Common myeloid progenitor, CD34-positive (primary cell): ENCODE results near the gene PCP4L1.
"Not testable (repeated sequence)": the region's sequence is repeated elsewhere in the genome, so short reads cannot be mapped to it uniquely, and the experiment has no call there.

Experiments used
- CTCF ChIA-PET: fragments of 350-600 bp; sonication (Branson Sonifier 250); formaldehyde crosslinking; loops from one replicate; lab custom pipeline; 2021; ENCODE audit warnings: antibody characterized with exemption; lab: Charles Lee
- POLR2A ChIA-PET: fragments of 350-600 bp; sonication (Branson Sonifier 250); formaldehyde crosslinking; loops from one replicate; lab custom pipeline; 2021; ENCODE audit warnings: antibody characterized with exemption; lab: Charles Lee
- DNase-seq, 3 donors: peaks; one replicate each; pipeline versions ENCODE4 v3.0.0 to v3.0.0-alpha.2; 2013
- H3K27ac ChIP-seq, 2 experiments: 1 replicate in 1 of 2; 2 replicates in 1 of 2; pipeline ENCODE4 v1.7.0; 2013; ENCODE audit warnings: inconsistent platforms in 2 of 2, low read length in 2 of 2, mild to moderate bottlenecking in 2 of 2, low read depth in 1 of 2, moderate library complexity in 1 of 2; ENCODE audit not compliant: severe bottlenecking in 2 of 2, insufficient read depth in 1 of 2, poor library complexity in 1 of 2
- H3K27me3 ChIP-seq, 5 experiments: replicated peaks in 2 of 5; 1 replicate in 3 of 5; 2 replicates in 2 of 5; pipeline versions ENCODE4 v1.6.1 to v1.7.0; 2013; ENCODE audit warnings: low read length in 4 of 5, mild to moderate bottlenecking in 2 of 5, moderate library complexity in 2 of 5, inconsistent platforms in 1 of 5; ENCODE audit not compliant: insufficient read depth in 5 of 5, control insufficient read depth in 4 of 5
- H3K36me3 ChIP-seq, 4 experiments: 1 replicate in 2 of 4; 2 replicates in 2 of 4; pipeline versions ENCODE4 v1.6.1 to v1.7.0; 2013; ENCODE audit warnings: low read length in 3 of 4, control low read depth in 1 of 4, mild to moderate bottlenecking in 1 of 4; ENCODE audit not compliant: control insufficient read depth in 4 of 4, insufficient read depth in 4 of 4
- H3K4me1 ChIP-seq, 4 experiments: 1 replicate in 3 of 4; 2 replicates in 1 of 4; pipeline versions ENCODE4 v1.6.1 to v1.7.1; 2013; ENCODE audit warnings: low read length in 3 of 4, mild to moderate bottlenecking in 3 of 4, control low read depth in 1 of 4, inconsistent platforms in 1 of 4, moderate library complexity in 1 of 4; ENCODE audit not compliant: control insufficient read depth in 4 of 4, insufficient read depth in 4 of 4; ENCODE audit errors: control extremely low read depth in 1 of 4
- H3K4me3 ChIP-seq, 7 experiments: 1 replicate in 4 of 7; 2 replicates in 3 of 7; pipeline versions ENCODE4 v1.5.1 to v1.7.0; 2013; ENCODE audit warnings: mild to moderate bottlenecking in 7 of 7, low read length in 6 of 7, moderate library complexity in 6 of 7, inconsistent platforms in 2 of 7, low read depth in 2 of 7, control low read depth in 1 of 7; ENCODE audit not compliant: insufficient read depth in 4 of 7, control insufficient read depth in 1 of 7; ENCODE audit errors: extremely low read depth in 1 of 7
- H3K9me3 ChIP-seq, 5 experiments: 1 replicate in 4 of 5; 2 replicates in 1 of 5; pipeline versions ENCODE4 v1.6.1 to v1.7.1; 2013; ENCODE audit warnings: low read length in 4 of 5, mild to moderate bottlenecking in 2 of 5, inconsistent platforms in 1 of 5, low read depth in 1 of 5, moderate library complexity in 1 of 5; ENCODE audit not compliant: control insufficient read depth in 4 of 5, insufficient read depth in 2 of 5; ENCODE audit errors: control extremely low read depth in 1 of 5
- WGBS: methylation state at CpG from one replicate; pipeline ENCODE4 v1.1.5; 2013; ENCODE audit not compliant: insufficient coverage; 5-methylcytosine and 5-hydroxymethylcytosine counted together

Gene PCP4L1

DNA sequence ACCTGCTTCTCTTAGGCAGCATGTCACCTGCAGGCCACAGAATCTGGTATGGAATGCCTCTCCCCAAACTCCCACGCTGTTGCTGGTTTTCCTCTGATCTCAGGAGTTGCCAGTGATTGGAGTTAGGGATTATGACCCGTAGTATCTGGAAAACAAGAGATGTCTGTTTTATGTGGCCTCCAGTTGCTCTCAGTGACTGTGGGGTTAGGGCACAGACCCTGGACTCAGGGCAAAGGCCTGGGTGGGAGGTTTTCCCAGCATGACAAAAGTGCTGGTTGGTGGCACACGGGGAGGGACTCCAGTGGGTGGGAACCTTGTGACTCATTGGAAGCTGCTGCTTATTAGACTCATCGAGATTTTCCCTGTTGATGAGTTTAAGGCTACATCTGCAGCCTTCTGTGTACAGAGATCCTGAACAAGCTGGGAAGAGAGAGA lies 20.5 kb upstream of the PCP4L1 start, which contains the start of gene NR1I3:
NR1I3 (minus strand) TSS at position 165 of the 435 bp plus-strand sequence. CDS start 1,638 bp downstream, outside the sequence.
- DNase-seq: no peak
- ChIA-PET CTCF (interaction anchor here (0.7 to 2.6 kb wide), 10 partner anchors 7 to 120 kb away, joined by 3 to 12 read pairs (median 4); partner anchors contain the start of gene TOMM40L), POLR2A (interaction anchor here (0.7 kb wide), 1 partner anchor 8 kb away, joined by 5 read pairs; no protein-coding TSS in a partner anchor)
- Histone ChIP-seq H3K4me3 (no peak within 1 kb of the TSS), H3K9me3 (no peaks in the 10 kb centered on the region), H3K27me3 (peaks cover 0 to 2% (median 0%) of the 10 kb centered on the region in 5 experiments), H3K4me1 (peaks cover 2 to 15% (median 5%) of the 10 kb centered on the region in 4 experiments), H3K36me3 (no peaks in the 10 kb centered on the region), H3K27ac (no peak within 1 kb of the TSS)
- WGBS: 95% methylated on average over 4 of the region's 4 CpGs

- no peak overlapping the region for H3K4me3 ChIP-seq
- no peak for DNase-seq
- H3K27ac ChIP-seq: no peak overlapping the region
- peaks cover 2 to 15% (median 5%) of the 10 kb centered on the region in 4 experiments for H3K4me1 ChIP-seq
- ChIA-PET POLR2A (interaction anchor here (1.4 kb wide), 1 partner anchor 12 kb away, joined by 3 read pairs; no protein-coding TSS in a partner anchor), CTCF (interaction anchor here (1.0 to 2.0 kb wide), 3 partner anchors 30 to 60 kb away, joined by 3 to 5 read pairs (median 4); no protein-coding TSS in a partner anchor)
- WGBS: 80% methylated on average over 2 of the region's 3 CpGs
- H3K9me3 ChIP-seq: no peaks in the 10 kb centered on the region
- no peaks in the 10 kb centered on the region for H3K27me3 ChIP-seq
- no peaks in the 10 kb centered on the region for H3K36me3 ChIP-seq
These were observed 16.9 kb upstream of the PCP4L1 start for GRCh38 chr1:161241682-161242081.

GRCh38 chr1:161242313-161242712 lies 16.2 kb upstream of the PCP4L1 start:
- no peaks in the 10 kb centered on the region for H3K9me3 ChIP-seq
- H3K36me3 ChIP-seq: no peaks in the 10 kb centered on the region
- CTCF ChIA-PET: interaction anchor here (1.0 to 2.0 kb wide), 4 partner anchors 10 to 59 kb away, joined by 3 to 5 read pairs (median 4); no protein-coding TSS in a partner anchor
- H3K27ac ChIP-seq: no peak overlapping the region
- DNase-seq: no peak
- POLR2A ChIA-PET: interaction anchor here (1.4 kb wide), 1 partner anchor 12 kb away, joined by 3 read pairs; no protein-coding TSS in a partner anchor
- no peaks in the 10 kb centered on the region for H3K27me3 ChIP-seq
- H3K4me3 ChIP-seq: no peak overlapping the region
- 0% methylated on average over 1 of the region's 2 CpGs for WGBS
- H3K4me1 ChIP-seq: peaks cover 2 to 15% (median 5%) of the 10 kb centered on the region in 4 experiments

DNA sequence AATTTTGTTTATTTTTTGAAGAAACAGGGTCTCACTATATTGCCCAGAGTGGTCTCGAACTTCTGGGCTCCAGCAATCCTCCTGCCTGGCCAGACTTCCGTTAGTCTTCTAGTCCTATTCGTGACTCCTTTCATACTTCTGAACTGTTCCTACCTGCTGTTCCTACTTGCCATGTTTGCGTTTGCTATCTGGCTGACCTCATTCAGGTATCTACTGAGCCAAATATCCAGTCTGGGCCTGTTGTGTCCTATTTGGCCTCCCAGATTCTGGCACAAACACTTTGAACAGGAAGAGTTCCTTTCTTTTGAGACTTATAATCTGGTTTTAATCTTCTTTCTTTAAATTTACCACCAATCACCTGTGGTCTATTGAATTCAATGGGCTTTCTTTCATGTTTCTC lies 13.7 kb upstream of the PCP4L1 start:
- H3K27ac ChIP-seq: no peak overlapping the region
- CTCF ChIA-PET: interaction anchor here (1.9 to 2.0 kb wide), 2 partner anchors 9 to 15 kb away, joined by 6 to 7 read pairs; no protein-coding TSS in a partner anchor
- H3K4me3 ChIP-seq: no peak overlapping the region
- no peak for DNase-seq
- H3K4me1 ChIP-seq: peaks cover 2 to 15% (median 5%) of the 10 kb centered on the region in 4 experiments
- H3K36me3 ChIP-seq: no peaks in the 10 kb centered on the region
- no peaks in the 10 kb centered on the region for H3K9me3 ChIP-seq
- POLR2A ChIA-PET: no interaction called here
- no peaks in the 10 kb centered on the region for H3K27me3 ChIP-seq
- 98% methylated on average over 4 of the region's 4 CpGs for WGBS

DNA sequence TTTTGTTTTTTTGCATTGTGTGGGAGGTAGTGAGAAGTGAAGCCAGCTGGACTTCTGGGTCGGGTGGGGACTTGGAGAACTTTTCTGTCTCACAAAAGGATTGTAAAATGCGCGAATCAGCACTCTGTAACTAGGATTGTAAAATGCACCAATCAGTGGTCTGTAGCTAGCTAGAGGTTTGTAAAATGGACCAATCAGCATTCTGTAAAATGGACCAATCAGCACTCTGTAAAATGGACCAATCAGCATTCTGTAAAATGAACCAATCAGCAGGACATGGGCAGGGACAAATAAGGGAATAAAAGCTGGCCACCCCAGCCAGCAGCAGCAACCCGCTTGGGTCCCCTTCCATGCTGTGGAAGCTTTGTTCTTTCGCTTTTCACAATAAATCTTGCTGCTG lies 8.4 kb upstream of the PCP4L1 start:
- H3K36me3 ChIP-seq, H3K27me3 ChIP-seq, H3K4me3 ChIP-seq, DNase-seq, H3K4me1 ChIP-seq, H3K27ac ChIP-seq, POLR2A ChIA-PET, H3K9me3 ChIP-seq: not testable (repeated sequence)
- WGBS: 98% methylated on average over 5 of the region's 5 CpGs
- CTCF ChIA-PET: interaction anchor here (0.5 to 2.3 kb wide), 4 partner anchors 17 to 24 kb away, joined by 3 to 9 read pairs (median 4); no protein-coding TSS in a partner anchor

DNA sequence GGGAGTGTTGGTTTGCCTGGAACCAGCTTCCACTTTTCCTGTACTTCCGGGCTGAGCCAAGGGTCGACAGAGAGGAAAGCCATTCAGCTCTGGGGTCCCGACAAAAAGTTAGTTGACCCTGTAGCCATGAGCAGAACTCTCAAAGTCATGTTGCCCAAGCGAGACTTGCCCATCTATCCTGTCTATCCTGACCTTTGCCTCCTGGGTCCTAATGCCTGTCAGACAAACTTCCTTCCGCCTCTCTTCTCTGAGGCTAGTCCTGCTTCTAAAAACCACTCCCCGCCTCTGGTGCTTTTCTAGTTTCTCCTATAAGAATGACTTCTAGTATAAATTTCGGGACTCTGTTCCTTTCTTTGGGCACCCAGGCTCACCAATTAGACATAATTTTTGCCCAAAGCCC lies 7.7 kb upstream of the PCP4L1 start:
- H3K27ac ChIP-seq: no peak overlapping the region
- 96% methylated on average over 6 of the region's 7 CpGs for WGBS
- H3K9me3 ChIP-seq: no peaks in the 10 kb centered on the region
- DNase-seq: no peak
- ChIA-PET CTCF (interaction anchor here (1.8 to 2.3 kb wide), 2 partner anchors 21 to 23 kb away, joined by 4 to 9 read pairs; no protein-coding TSS in a partner anchor), POLR2A (no interaction called here)
- H3K36me3 ChIP-seq: no peaks in the 10 kb centered on the region
- H3K27me3 ChIP-seq: no peaks in the 10 kb centered on the region
- H3K4me3 ChIP-seq: no peak overlapping the region
- no peaks in the 10 kb centered on the region for H3K4me1 ChIP-seq

DNA sequence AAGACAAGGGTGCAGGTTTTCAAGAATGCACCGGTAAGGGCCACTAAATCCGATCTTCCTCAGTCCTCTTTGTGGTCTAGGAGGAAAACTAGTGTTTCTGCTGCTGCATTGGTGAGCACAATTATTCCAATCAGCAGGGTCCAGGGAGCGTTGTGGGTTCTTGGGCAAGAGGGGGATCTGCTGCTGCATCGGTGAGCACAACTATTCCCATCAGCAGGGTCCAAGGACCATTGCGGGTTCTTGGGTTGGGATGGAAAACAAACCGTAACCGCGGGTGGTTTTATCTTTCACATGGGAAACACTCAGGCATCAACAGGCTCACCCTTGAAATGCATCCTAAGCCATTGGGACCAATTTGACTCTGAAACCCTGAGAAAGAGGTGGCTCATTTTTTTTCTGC lies 7.0 kb upstream of the PCP4L1 start:
- Histone ChIP-seq H3K4me1 (no peaks in the 10 kb centered on the region), H3K27ac (no peak overlapping the region), H3K9me3 (peaks cover 0 to 4% (median 0%) of the 10 kb centered on the region in 5 experiments), H3K4me3 (no peak overlapping the region), H3K36me3 (no peaks in the 10 kb centered on the region), H3K27me3 (no peaks in the 10 kb centered on the region)
- DNase-seq: no peak
- WGBS: 92% methylated on average over 4 of the region's 8 CpGs
- CTCF ChIA-PET: interaction anchor here (0.7 kb wide), 1 partner anchor 29 kb away, joined by 3 read pairs; no protein-coding TSS in a partner anchor
- POLR2A ChIA-PET: no interaction called here
